HCT116 (cell line): ENCODE measurements around the gene EPHB3. TPM values are rescaled to one million over a fixed set of nuclear protein-coding genes. Genes with fewer than 3 reads are reported as not detected.

Experiments
- ATAC-seq: fragments of 200-7000 bp; cut with Tn5 transposase; 2 replicates; pipeline ENCODE4 v1.9.1; 2020; ENCODE audit warnings: mild to moderate bottlenecking, moderate library complexity
- BruUV-seq: library from RNA; stranded (reverse); fragments of 400-500 nt; replicated peaks from 2 replicates; lab custom pipeline; 2021; lab: Mats Ljungman, UMichigan
- CTCF ChIA-PET: fragments of 300-600 bp; sonication (Branson Sonifier 250); formaldehyde crosslinking; loops from one replicate; lab custom pipeline; 2021; ENCODE audit warnings: antibody characterized with exemption; lab: Charles Lee
- POLR2A ChIA-PET: fragments of 300-600, 350-600 bp; sonication (Branson Sonifier 250); formaldehyde crosslinking; loops from one replicate; lab custom pipeline; 2021; ENCODE audit warnings: antibody characterized with exemption; lab: Charles Lee
- RAD21 ChIA-PET, 2 experiments: fragments of 300-600 bp; sonication (Branson Sonifier 250); formaldehyde crosslinking; loops; one replicate each; lab custom pipeline; 2023; ENCODE audit warnings: low total read pairs in 2 of 2; ENCODE audit not compliant: uncharacterized antibody in 2 of 2, unreplicated experiment in 2 of 2, low non-redundant PET in 1 of 2; lab: Charles Lee
- DNase-seq: peaks from one replicate; pipeline ENCODE4 v3.0.0-alpha.2; 2010; ENCODE audit warnings: low read depth, low spot score
- H2AFZ ChIP-seq: fragments of 200-600 bp; shearing (Covaris generic), sonication (generic); 2 replicates; pipeline ENCODE4 v1.6.1; 2017; ENCODE audit warnings: low read depth, mixed run types, mixed read lengths, antibody characterized with exemption, low read length; ENCODE audit not compliant: poor library complexity, severe bottlenecking
- H3K27ac ChIP-seq: 2 replicates; pipeline ENCODE4 v1.5.1; 2012; ENCODE audit warnings: low read depth, low read length
- H3K27me3 ChIP-seq: fragments of 200-600 bp; sonication (generic); 2 replicates; pipeline ENCODE4 v1.6.1; 2016; ENCODE audit warnings: mixed run types, low read length, mixed read lengths; ENCODE audit not compliant: insufficient read depth
- H3K36me3 ChIP-seq, 2 experiments: fragments of 200-500 bp in 1 of 2; fragments of 200-600 bp in 1 of 2; sonication (Bioruptor generic) in 1 of 2; sonication (generic) in 1 of 2; 2 replicates each; pipeline versions ENCODE4 v1.5.1 to v1.6.1; 2014 to 2016; ENCODE audit warnings: low read length in 2 of 2, inconsistent platforms in 1 of 2, mixed read lengths in 1 of 2, mixed run types in 1 of 2; ENCODE audit not compliant: insufficient read depth in 2 of 2, control insufficient read depth in 1 of 2
- H3K4me1 ChIP-seq, 2 experiments: fragments of 200-600 bp in 1 of 2; sonication (generic) in 1 of 2; 2 replicates each; pipeline versions ENCODE4 v1.5.1 to v1.6.1; 2012 to 2017; ENCODE audit warnings: low read length in 2 of 2, inconsistent platforms in 1 of 2, mild to moderate bottlenecking in 1 of 2, mixed read lengths in 1 of 2, mixed run types in 1 of 2, moderate library complexity in 1 of 2; ENCODE audit not compliant: insufficient read depth in 2 of 2, control insufficient read depth in 1 of 2
- H3K4me2 ChIP-seq: fragments of 200-600 bp; sonication (generic); 2 replicates; pipeline ENCODE4 v1.6.1; 2017; ENCODE audit warnings: mixed run types, low read length, mixed read lengths
- H3K4me3 ChIP-seq, 2 experiments: fragments of 200-600 bp in 1 of 2; sonication (generic) in 1 of 2; replicated peaks in 1 of 2; 2 replicates each; pipeline ENCODE4 v1.5.1; 2011 to 2016; ENCODE audit warnings: low read length in 2 of 2, control low read depth in 1 of 2, low read depth in 1 of 2, mild to moderate bottlenecking in 1 of 2, mixed read lengths in 1 of 2, mixed run types in 1 of 2
- H3K79me2 ChIP-seq: fragments of 200-600 bp; sonication (generic); 2 replicates; pipeline ENCODE4 v1.6.1; 2017; ENCODE audit warnings: mild to moderate bottlenecking, mixed run types, low read length, moderate library complexity, mixed read lengths; ENCODE audit not compliant: insufficient read depth
- H3K9ac ChIP-seq: fragments of 200-600 bp; sonication (generic); 2 replicates; pipeline ENCODE4 v1.6.1; 2016; ENCODE audit warnings: low read length, mixed read lengths
- H3K9me2 ChIP-seq: fragments of 200-600 bp; sonication (generic), shearing (Covaris generic); 2 replicates; pipeline ENCODE4 v1.6.1; 2017; ENCODE audit warnings: mixed run types, mild to moderate bottlenecking, moderate library complexity; ENCODE audit not compliant: insufficient read depth
- H3K9me3 ChIP-seq, 2 experiments: fragments of 200-500 bp in 1 of 2; fragments of 200-600 bp in 1 of 2; sonication (Bioruptor generic) in 1 of 2; sonication (generic) in 1 of 2; 2 replicates each; pipeline ENCODE4 v1.6.1; 2014 to 2017; ENCODE audit warnings: low read length in 2 of 2, mixed read lengths in 2 of 2, inconsistent platforms in 1 of 2, low read depth in 1 of 2, mild to moderate bottlenecking in 1 of 2, mixed run types in 1 of 2, moderate library complexity in 1 of 2; ENCODE audit not compliant: control insufficient read depth in 1 of 2, insufficient read depth in 1 of 2
- H4K20me1 ChIP-seq: fragments of 200-600 bp; sonication (generic), shearing (Covaris generic); 2 replicates; pipeline ENCODE4 v1.6.1; 2017; ENCODE audit warnings: mixed run types, mild to moderate bottlenecking, moderate library complexity; ENCODE audit not compliant: insufficient read depth
- CEBPB ChIP-seq: IDR thresholded peaks from 2 replicates; pipeline ENCODE4 v1.6.1; 2012; ENCODE audit warnings: low read depth
- EZH2 ChIP-seq: fragments of 200-600 bp; sonication (generic); IDR thresholded peaks from 2 replicates; pipeline ENCODE4 v1.6.1; 2017; ENCODE audit warnings: antibody characterized with exemption, mixed run types
- FOSL1 ChIP-seq: IDR thresholded peaks from 2 replicates; pipeline ENCODE4 v1.6.1; 2012; ENCODE audit warnings: low read depth
- MAX ChIP-seq: IDR thresholded peaks from 2 replicates; pipeline ENCODE4 v1.6.1; 2012
- POLR2A ChIP-seq: IDR thresholded peaks from 2 replicates; pipeline ENCODE4 v1.7.0; 2011; ENCODE audit warnings: borderline replicate concordance; ENCODE audit not compliant: insufficient read depth, insufficient read length; ENCODE audit errors: extremely low read depth
- POLR2AphosphoS5 ChIP-seq: IDR thresholded peaks from 2 replicates; pipeline ENCODE4 v1.6.1; 2011; ENCODE audit warnings: mild to moderate bottlenecking, low read depth, low read length, moderate library complexity
- REST ChIP-seq: IDR thresholded peaks from 2 replicates; pipeline ENCODE4 v1.6.1; 2012; ENCODE audit warnings: low read depth
- SP1 ChIP-seq: IDR thresholded peaks from 2 replicates; pipeline ENCODE4 v1.6.1; 2012; ENCODE audit warnings: low read depth
- SRF ChIP-seq: IDR thresholded peaks from 2 replicates; pipeline ENCODE4 v1.6.1; 2012; ENCODE audit warnings: low read depth
- YY1 ChIP-seq: IDR thresholded peaks from 2 replicates; pipeline ENCODE4 v1.6.1; 2011; ENCODE audit warnings: low read length, low read depth, moderate library complexity, mild to moderate bottlenecking; ENCODE audit not compliant: insufficient replicate concordance; ENCODE audit errors: extremely low read depth
- intact Hi-C: fragments of 100-400 bp; cut with micrococcal nuclease; formaldehyde crosslinking; loops from 2 replicates; pipeline ENCODE4 v1.10.0; 2022
- total RNA-seq: library from RNA; stranded (reverse); gene quantifications from one replicate; pipeline ENCODE4 v1.2.1, GENCODE V29; 2021; ENCODE audit not compliant: unreplicated experiment

The EPHB3 gene
- total RNA-seq, 1 experiment from 2014 or later, result 6.5 TPM

DNA sequence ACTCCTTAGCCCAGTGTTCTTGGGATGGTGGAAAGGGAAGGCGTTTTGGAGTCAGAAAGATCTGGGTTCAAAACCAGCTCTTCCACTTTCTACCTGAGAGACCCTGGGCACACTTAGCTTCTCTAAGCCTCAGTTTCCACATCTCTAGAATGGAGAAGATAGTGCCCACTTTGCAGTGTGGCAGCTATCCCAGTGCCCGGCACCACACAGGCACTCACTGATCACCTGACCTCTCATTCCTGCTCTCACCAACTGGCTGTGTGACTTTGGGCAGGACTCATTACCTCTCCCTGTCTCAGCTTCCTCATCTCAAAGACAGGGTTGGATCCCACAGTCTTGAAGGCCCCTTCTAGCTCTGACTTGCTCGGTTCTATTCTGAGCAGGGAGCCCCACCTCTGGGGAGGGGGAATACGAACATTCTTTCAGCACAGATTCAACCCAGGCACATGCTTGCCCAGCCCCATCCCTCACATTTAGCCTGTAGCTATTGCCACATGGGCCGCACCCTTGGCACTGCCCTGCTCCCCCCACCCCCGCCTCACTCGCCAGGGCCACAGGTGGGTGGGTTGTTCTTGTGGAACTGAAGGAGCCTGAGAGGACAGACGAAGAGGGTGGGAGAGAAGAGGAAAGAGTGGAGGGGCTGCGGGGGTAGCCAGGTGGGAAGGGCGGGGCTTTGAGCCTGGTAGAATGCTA is 39.2 kb downstream of the EPHB3 start:
- H3K4me2 ChIP-seq, result no peak overlapping the region
- TF ChIP-seq SP1, result no peak
- TF ChIP-seq REST, result no peak
- TF ChIP-seq, all 23 proteins: peak for 0
- no peak overlapping the region for H3K27ac ChIP-seq
- ChIA-PET POLR2A (no interaction called here), CTCF (no interaction called here), RAD21 (no interaction called here)
- no peak for ATAC-seq
- no peak overlapping the region for H3K4me3 ChIP-seq
- H3K27me3 ChIP-seq, result no peaks in the 10 kb centered on the region
- no peaks in the 10 kb centered on the region for H3K36me3 ChIP-seq
- intact Hi-C loops, result no loop called here
- H3K9me2 ChIP-seq, result no peaks in the 10 kb centered on the region
- no TSS peak for BruUV-seq
- no peaks in the 10 kb centered on the region for H4K20me1 ChIP-seq
- DNase-seq, result no peak
- H3K9ac ChIP-seq, result no peak overlapping the region
- H3K9me3 ChIP-seq, result no peaks in the 10 kb centered on the region
- no peak overlapping the region for H2AFZ ChIP-seq
- H3K79me2 ChIP-seq, result no peaks in the 10 kb centered on the region
- no peaks in the 10 kb centered on the region for H3K4me1 ChIP-seq

- POLR2A ChIA-PET, result no interaction called here
- H2AFZ ChIP-seq, result no peak overlapping the region
- intact Hi-C loops, result no loop called here
- TF ChIP-seq MAX (no peak), YY1 (no peak), POLR2A (no peak), EZH2 (no peak), FOSL1 (no peak), CEBPB (no peak), REST (no peak), POLR2AphosphoS5 (no peak), SRF (no peak)
Measured at GRCh38 chr3:184601576-184602371, 40.2 kb downstream of the EPHB3 start.

More at GRCh38 chr3:184601576-184602371, 40.2 kb downstream of the EPHB3 start:
- Histone ChIP-seq H3K4me2 (no peak overlapping the region), H3K27ac (no peak overlapping the region), H3K9me3 (no peaks in the 10 kb centered on the region), H3K79me2 (no peaks in the 10 kb centered on the region), H3K36me3 (no peaks in the 10 kb centered on the region), H3K4me1 (no peaks in the 10 kb centered on the region), H4K20me1 (no peaks in the 10 kb centered on the region), H3K27me3 (no peaks in the 10 kb centered on the region), H3K4me3 (no peak overlapping the region), H3K9me2 (no peaks in the 10 kb centered on the region), H3K9ac (no peak overlapping the region)
- ATAC-seq (no peak), DNase-seq (no peak)
- ChIA-PET CTCF (no interaction called here), RAD21 (no interaction called here)
- no TSS peak for BruUV-seq
